Measurements from ENCODE around the gene ADGRG6.

ADGRG6 gene

GRCh38 chr6:142301651-142302391 is at the start of gene ADGRG6:
Gene ADGRG6, plus strand, starts transcription at chr6:142302007. Its CDS starts 323 bp downstream, at chr6:142302330.
- H3K4me3 ChIP-seq (ENCODE audit: low read length): peak within 1 kb of the TSS; percentile 69
- no peak for TF ChIP-seq CTCF (conservative IDR thresholded peaks at IDR 0.05; ENCODE audit: low read depth, low read length)
- DNase-seq (ENCODE audit: low read depth): no peak

- no peak overlapping the region for H3K4me3 ChIP-seq (ENCODE audit: low read length)
- no peak for TF ChIP-seq CTCF (conservative IDR thresholded peaks at IDR 0.05; ENCODE audit: low read depth, low read length)
- no peak for DNase-seq (ENCODE audit: low read depth)
Measured at GRCh38 chr6:142254513-142254912, 47.3 kb upstream of the ADGRG6 start.

GRCh38 chr6:142255785-142256184 is 46.0 kb upstream of the ADGRG6 start:
- H3K4me3 ChIP-seq (ENCODE audit: low read length): no peak overlapping the region
- TF ChIP-seq CTCF (conservative IDR thresholded peaks at IDR 0.05; ENCODE audit: low read depth, low read length): no peak
- no peak for DNase-seq (ENCODE audit: low read depth)

- H3K4me3 ChIP-seq (ENCODE audit: low read length): no peak overlapping the region
- TF ChIP-seq CTCF (conservative IDR thresholded peaks at IDR 0.05; ENCODE audit: low read depth, low read length): no peak
- no peak for DNase-seq (ENCODE audit: low read depth)
Measured at GRCh38 chr6:142258305-142258704, 43.5 kb upstream of the ADGRG6 start.

- no peak for DNase-seq (ENCODE audit: low read depth)
- TF ChIP-seq CTCF (conservative IDR thresholded peaks at IDR 0.05; ENCODE audit: low read depth, low read length): no peak
- H3K4me3 ChIP-seq (ENCODE audit: low read length): no peak overlapping the region
Measured at GRCh38 chr6:142258757-142259156, 43.0 kb upstream of the ADGRG6 start.

- no peak for DNase-seq (ENCODE audit: low read depth)
- no peak for TF ChIP-seq CTCF (conservative IDR thresholded peaks at IDR 0.05; ENCODE audit: low read depth, low read length)
- no peak overlapping the region for H3K4me3 ChIP-seq (ENCODE audit: low read length)
Measured at GRCh38 chr6:142260748-142261147, 41.1 kb upstream of the ADGRG6 start.

GRCh38 chr6:142262231-142262630 is 39.6 kb upstream of the ADGRG6 start:
- TF ChIP-seq CTCF (conservative IDR thresholded peaks at IDR 0.05; ENCODE audit: low read depth, low read length): no peak

More at GRCh38 chr6:142262231-142262630, 39.6 kb upstream of the ADGRG6 start:
- no peak overlapping the region for H3K4me3 ChIP-seq (ENCODE audit: low read length)
- DNase-seq (ENCODE audit: low read depth): no peak
